SK-N-MC (cell line): ENCODE data around the gene TMEM132E.

Source experiments
- DNase-seq: peaks from one replicate; pipeline ENCODE4 v3.0.0-alpha.2; 2011; ENCODE audit warnings: low read depth, low spot score
- H3K27ac ChIP-seq: fragments of 200-600 bp; sonication (generic); 2 replicates; pipeline ENCODE4 v1.5.1; 2016; ENCODE audit warnings: mixed run types
- H3K36me3 ChIP-seq: fragments of 200-600 bp; sonication (generic); 2 replicates; pipeline ENCODE4 v1.6.1; 2017; ENCODE audit warnings: antibody characterized with exemption, low read length, mixed read lengths; ENCODE audit not compliant: insufficient read depth
- H3K4me3 ChIP-seq: fragments of 200-600 bp; sonication (generic); 2 replicates; pipeline ENCODE4 v1.5.1; 2016
- H3K9ac ChIP-seq: fragments of 200-600 bp; sonication (generic); 2 replicates; pipeline ENCODE4 v1.8.0; 2017; ENCODE audit warnings: mixed run types, mixed read lengths; ENCODE audit not compliant: insufficient read length
- H3K9me3 ChIP-seq: fragments of 200-600 bp; sonication (generic); 2 replicates; pipeline ENCODE4 v1.6.1; 2017; ENCODE audit warnings: low read depth, mild to moderate bottlenecking, antibody characterized with exemption, low read length, moderate library complexity, mixed read lengths
- EZH2 ChIP-seq: fragments of 200-600 bp; sonication (generic); IDR thresholded peaks from one replicate; pipeline ENCODE4 v1.6.1; 2017; ENCODE audit warnings: antibody characterized with exemption
- FOXP2 ChIP-seq: optimal IDR thresholded peaks from 2 replicates; pipeline ENCODE3; 2011; ENCODE audit warnings: mild to moderate bottlenecking, moderate library complexity; ENCODE audit not compliant: insufficient read depth; ENCODE audit errors: extremely low read length, control extremely low read depth
- POLR2AphosphoS5 ChIP-seq: IDR thresholded peaks from 2 replicates; pipeline ENCODE4 v1.6.1; 2012; ENCODE audit warnings: mild to moderate bottlenecking, low read depth, low read length, borderline replicate concordance

Gene TMEM132E

DNA sequence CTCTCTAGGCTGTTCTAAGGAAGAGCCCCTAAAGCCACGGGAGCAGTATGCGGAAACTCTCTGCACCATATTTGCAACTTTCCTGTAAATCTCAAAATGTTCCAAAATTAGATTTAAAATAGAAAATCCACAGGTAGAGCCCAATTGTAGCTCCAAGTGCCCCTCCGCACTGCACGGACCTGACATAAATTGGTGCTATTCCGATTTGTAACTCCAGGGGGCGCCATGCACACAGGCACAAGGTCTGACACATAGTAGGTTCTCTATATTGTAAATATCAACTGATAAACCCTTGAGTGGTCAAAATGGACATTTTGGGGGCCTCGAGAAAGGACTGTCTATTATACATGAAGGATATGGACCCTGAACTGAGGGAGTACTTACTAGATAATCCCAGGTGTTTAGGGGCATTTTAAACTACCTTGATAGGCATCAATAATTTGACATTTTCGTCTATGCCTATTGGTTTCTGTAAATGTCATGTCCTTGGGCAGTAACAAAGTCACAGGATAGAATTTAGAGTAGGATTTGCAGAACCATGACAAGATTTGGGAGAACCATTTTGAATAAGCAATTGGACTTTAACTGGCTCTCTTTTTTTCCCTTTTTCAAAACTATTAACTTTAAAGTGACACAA lies 36.6 kb upstream of the TMEM132E start:
- Histone ChIP-seq H3K4me3 (no peak overlapping the region), H3K36me3 (no peaks in the 10 kb centered on the region), H3K9me3 (no peaks in the 10 kb centered on the region), H3K27ac (no peak overlapping the region), H3K9ac (no peak overlapping the region)
- TF ChIP-seq FOXP2: no peak
- no peak for TF ChIP-seq EZH2
- no peak for TF ChIP-seq POLR2AphosphoS5
- DNase-seq: no peak

DNA sequence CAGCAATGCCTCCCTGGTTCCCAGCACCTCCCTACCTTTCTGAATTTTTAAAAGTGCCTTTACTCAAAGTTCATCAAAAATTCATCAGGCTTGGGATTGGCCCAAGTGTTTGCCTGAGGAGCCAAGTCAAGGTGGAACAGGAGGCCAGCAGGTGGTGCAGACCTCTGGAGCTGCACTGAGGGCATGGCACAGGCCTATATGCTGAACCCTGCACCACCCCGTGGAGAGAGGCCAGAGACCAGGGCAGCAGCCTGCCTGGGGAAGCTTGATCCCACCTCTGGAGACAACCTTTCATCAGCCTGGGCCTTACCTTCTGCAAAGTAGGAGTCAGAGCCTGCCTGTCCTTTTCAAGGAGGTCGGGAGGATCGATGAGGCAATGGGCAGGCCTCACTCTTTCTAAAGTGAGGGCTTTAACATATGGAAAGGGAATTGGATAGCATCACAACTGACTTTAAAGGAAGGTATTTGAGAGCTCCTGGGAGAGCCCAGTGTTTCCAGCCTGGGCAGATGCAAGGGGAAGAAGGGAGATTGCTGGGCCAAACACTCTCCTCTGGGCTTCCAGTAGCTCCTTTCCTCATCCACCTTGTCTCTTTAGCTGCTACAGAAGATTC lies 31.8 kb upstream of the TMEM132E start:
- Histone ChIP-seq H3K9ac (no peak overlapping the region), H3K27ac (no peak overlapping the region), H3K9me3 (no peaks in the 10 kb centered on the region), H3K4me3 (no peak overlapping the region), H3K36me3 (no peaks in the 10 kb centered on the region)
- DNase-seq: no peak
- TF ChIP-seq FOXP2: no peak
- TF ChIP-seq EZH2: no peak

DNA sequence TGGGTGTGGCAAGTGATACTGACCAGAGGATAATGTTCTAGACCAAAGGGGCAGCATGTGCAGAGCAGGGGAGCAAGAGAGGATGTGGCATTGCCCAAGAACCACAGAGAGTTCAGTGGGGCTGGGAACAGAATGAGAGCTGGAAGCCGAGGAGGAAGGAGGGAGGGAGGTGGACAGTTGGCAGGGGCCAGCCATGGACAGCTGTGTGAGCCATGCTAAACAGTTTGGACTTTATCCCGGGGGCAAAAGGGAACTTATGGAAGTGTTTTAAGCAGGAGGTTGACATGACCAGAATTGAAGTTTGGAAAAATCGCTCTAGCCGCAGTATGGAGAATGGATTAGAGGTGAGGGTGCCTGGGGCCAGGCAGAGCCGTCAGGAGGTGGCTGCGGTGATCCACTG lies 29.4 kb upstream of the TMEM132E start:
- no peak for TF ChIP-seq FOXP2
- no peak for TF ChIP-seq POLR2AphosphoS5
- TF ChIP-seq EZH2: no peak
- no peak overlapping the region for H3K4me3 ChIP-seq
- DNase-seq: no peak
- no peaks in the 10 kb centered on the region for H3K36me3 ChIP-seq
- H3K27ac ChIP-seq: no peak overlapping the region
- H3K9me3 ChIP-seq: no peaks in the 10 kb centered on the region
- no peak overlapping the region for H3K9ac ChIP-seq

DNA sequence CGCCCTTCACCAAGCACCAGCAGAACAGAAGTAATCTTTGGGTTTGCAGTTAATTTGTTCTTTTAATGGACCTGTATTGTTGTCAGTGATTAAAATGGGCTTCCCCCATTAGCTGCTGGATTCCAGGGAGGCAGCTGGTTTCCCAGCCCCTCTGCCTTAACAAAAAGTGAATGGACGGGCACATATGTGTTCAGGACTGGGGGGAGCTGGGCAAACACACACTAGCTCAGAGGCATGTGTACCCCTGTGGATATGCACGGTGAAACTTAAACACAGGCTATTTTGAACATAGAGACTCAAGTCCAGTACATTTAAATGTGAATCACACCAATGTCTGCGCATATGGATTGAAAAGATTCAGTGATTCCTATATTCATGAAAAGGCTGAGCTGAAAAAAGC lies 25.5 kb upstream of the TMEM132E start:
- TF ChIP-seq POLR2AphosphoS5: no peak
- DNase-seq: no peak
- H3K36me3 ChIP-seq: no peaks in the 10 kb centered on the region
- H3K9me3 ChIP-seq: no peaks in the 10 kb centered on the region
- no peak overlapping the region for H3K9ac ChIP-seq
- no peak overlapping the region for H3K4me3 ChIP-seq
- H3K27ac ChIP-seq: no peak overlapping the region

DNA sequence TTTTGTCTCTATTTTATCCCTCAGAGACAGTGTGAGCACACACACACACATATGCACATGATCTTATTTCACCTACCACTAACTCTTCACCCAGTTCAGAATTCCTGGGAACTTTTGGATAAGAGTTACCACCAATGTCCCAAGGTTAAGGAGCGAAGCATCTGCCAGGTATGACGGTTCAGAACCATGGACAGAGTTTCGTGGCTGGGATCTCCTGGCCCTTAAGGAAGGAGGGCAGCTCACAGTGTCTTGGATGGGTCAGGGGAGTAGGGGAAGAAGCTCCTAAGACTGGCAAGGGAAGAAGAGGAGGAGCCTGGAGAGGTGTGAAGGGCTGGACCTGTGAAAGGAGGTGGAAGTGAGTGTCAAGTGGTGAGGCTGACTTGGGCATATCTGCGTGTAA lies 23.0 kb upstream of the TMEM132E start:
- no peak for DNase-seq
- TF ChIP-seq POLR2AphosphoS5 (no peak), FOXP2 (no peak), EZH2 (no peak)

DNA sequence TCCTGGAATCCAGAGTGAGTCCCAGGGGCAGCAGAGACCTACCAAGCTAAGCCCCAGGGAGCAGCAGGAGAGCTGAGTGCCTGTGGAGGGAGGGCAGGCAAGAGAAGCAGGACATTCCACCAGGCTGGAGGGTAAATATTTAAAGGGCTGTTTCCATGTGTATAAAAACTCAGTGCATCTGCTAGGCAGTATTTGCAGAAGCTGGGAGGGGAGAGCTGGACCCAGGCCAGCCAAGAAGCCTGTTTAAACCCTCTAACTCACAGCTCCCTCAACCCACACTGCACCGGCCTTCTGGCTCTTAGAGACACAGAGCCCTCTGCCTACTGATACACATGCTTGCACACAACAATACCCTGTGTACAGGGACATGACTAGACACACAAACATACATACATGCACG lies 22.5 kb upstream of the TMEM132E start:
- H3K27ac ChIP-seq: no peak overlapping the region
- DNase-seq: no peak
- H3K9me3 ChIP-seq: no peaks in the 10 kb centered on the region
- TF ChIP-seq FOXP2: no peak
- no peak for TF ChIP-seq POLR2AphosphoS5
- no peak for TF ChIP-seq EZH2
- no peak overlapping the region for H3K4me3 ChIP-seq
- no peak overlapping the region for H3K9ac ChIP-seq
- no peaks in the 10 kb centered on the region for H3K36me3 ChIP-seq

More for the DNA sequence above, 23.0 kb upstream of the TMEM132E start:
- H3K9me3 ChIP-seq: no peaks in the 10 kb centered on the region
- H3K27ac ChIP-seq: no peak overlapping the region
- no peak overlapping the region for H3K4me3 ChIP-seq
- H3K36me3 ChIP-seq: no peaks in the 10 kb centered on the region
- no peak overlapping the region for H3K9ac ChIP-seq

DNA sequence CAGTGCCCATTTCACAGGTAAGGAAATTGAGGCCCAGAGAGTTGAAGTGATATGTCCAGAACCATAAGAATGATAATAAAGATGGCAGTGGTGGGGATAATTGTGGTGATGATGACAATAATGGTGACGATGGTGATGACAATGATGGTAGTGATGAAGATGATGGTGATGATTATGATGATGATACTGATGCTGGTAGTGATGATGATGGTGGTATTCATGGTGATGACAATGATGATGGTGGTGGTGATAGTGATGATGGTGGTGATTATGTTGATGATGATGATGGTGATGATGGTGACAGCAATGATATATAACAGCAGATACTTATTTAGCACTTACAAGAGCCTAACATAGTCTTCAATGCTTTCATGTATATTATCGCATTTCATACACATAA lies 18.1 kb upstream of the TMEM132E start:
- no peaks in the 10 kb centered on the region for H3K9me3 ChIP-seq
- no peaks in the 10 kb centered on the region for H3K36me3 ChIP-seq
- TF ChIP-seq POLR2AphosphoS5 (no peak), FOXP2 (no peak), EZH2 (no peak)
- DNase-seq: no peak
- no peak overlapping the region for H3K27ac ChIP-seq
- H3K9ac ChIP-seq: no peak overlapping the region
- H3K4me3 ChIP-seq: no peak overlapping the region

DNA sequence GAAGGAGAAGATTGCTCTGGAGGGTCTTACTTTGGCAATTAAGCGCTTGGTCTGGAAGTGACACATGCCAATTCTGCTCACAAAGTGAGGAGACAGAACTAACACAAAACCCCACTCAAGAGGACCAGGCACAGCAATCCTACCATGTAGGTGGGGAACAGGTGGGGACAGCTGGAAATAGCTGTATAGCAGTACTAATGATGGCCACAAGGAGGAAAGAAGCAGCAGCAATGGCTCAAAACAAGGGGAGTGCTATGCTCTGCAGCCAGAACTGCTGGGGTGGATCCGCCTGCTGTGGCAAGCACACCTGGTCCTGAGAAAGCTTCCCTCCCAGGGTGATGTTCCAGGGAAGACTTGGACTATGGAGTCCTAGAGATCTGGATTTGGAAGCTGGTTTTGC lies 17.0 kb upstream of the TMEM132E start:
- TF ChIP-seq POLR2AphosphoS5 (no peak), EZH2 (no peak), FOXP2 (no peak)
- no peaks in the 10 kb centered on the region for H3K9me3 ChIP-seq
- H3K9ac ChIP-seq: no peak overlapping the region
- H3K27ac ChIP-seq: no peak overlapping the region
- no peaks in the 10 kb centered on the region for H3K36me3 ChIP-seq
- DNase-seq: no peak
- H3K4me3 ChIP-seq: no peak overlapping the region

DNA sequence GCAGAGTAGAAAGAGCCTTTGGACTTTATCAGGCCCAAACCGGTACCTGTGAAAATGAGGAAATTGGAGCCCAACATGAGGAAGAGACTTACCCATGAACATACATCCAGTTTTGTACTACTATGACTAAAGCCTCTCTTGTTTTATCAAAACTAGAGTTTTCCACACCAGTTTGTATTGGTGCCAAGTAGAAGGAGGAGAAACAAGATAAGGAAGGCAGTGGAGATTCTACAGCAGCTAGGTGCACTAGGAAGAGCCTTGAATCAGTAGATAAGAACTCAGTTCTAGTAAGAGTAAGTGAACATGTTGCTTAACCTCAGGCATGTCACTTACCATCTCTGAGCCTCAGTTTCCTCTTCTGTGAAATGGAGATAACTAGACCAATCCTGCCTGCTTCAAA lies 13.7 kb upstream of the TMEM132E start:
- no peaks in the 10 kb centered on the region for H3K9me3 ChIP-seq
- H3K4me3 ChIP-seq: no peak overlapping the region
- TF ChIP-seq EZH2: no peak
- no peak for TF ChIP-seq FOXP2
- no peak for TF ChIP-seq POLR2AphosphoS5
- no peaks in the 10 kb centered on the region for H3K36me3 ChIP-seq
- H3K9ac ChIP-seq: no peak overlapping the region
- DNase-seq: no peak
- H3K27ac ChIP-seq: no peak overlapping the region
